ENCODE results near the gene UMAD1. TPM values are rescaled to one million over a fixed set of nuclear protein-coding genes. Genes with fewer than 3 reads are reported as not detected.

Gene UMAD1
- total and polyA plus RNA-seq, 2 donors (not counting 3 experiments of a cell fraction or from before 2014, with no cell fraction given), result 5.6 to 6.6 TPM

GRCh38 chr7:7832518-7832917, 192.0 kb downstream of the UMAD1 start:
- Histone ChIP-seq H3K79me2 (ENCODE audit: control insufficient read depth, insufficient read depth, low read length) (no peaks in the 10 kb centered on the region), H3K9me1 (replicated peaks; ENCODE audit: control insufficient read depth, extremely low read depth, insufficient read depth, low read length) (no peaks in the 10 kb centered on the region), H3K36me3 (ENCODE audit: control insufficient read depth in 2 of 2, extremely low read depth in 1 of 2, insufficient read depth in 2 of 2, low read length in 2 of 2) (no peaks in the 10 kb centered on the region), H3K27me3 (ENCODE audit: control insufficient read depth in 2 of 2, insufficient read depth in 2 of 2, low read length in 2 of 2) (no peaks in the 10 kb centered on the region), H4K20me1 (replicated peaks; ENCODE audit: control insufficient read depth, extremely low read depth, insufficient read depth, low read length) (no peaks in the 10 kb centered on the region), H2AFZ (ENCODE audit: low read depth, low read length) (no peak overlapping the region), H3K4me1 (ENCODE audit: control insufficient read depth, extremely low read depth, insufficient read depth, low read length) (no peaks in the 10 kb centered on the region), H3K9me3 (replicated peaks; ENCODE audit: control insufficient read depth, insufficient read depth, low read length) (no peaks in the 10 kb centered on the region), H3K27ac (ENCODE audit: insufficient read depth, low read depth, low read length) (no peak overlapping the region), H3K4me3 (replicated peaks in 1 of 3; ENCODE audit: insufficient read depth in 1 of 3, low read depth in 1 of 3, low read length in 3 of 3) (no peak overlapping the region), H3K9ac (replicated peaks; ENCODE audit: extremely low read depth, insufficient read depth, low read length) (no peak overlapping the region), H3K4me2 (ENCODE audit: insufficient read depth, low read length) (no peak overlapping the region)
- FAIRE-seq, result no peak
- CTCF ChIA-PET, result no interaction called here
- dilution Hi-C loops (cut with MboI; ENCODE audit: extremely low pct_ligation_motif_present, low sequenced_read_pairs), result no loop called here
- TF ChIP-seq POLR2AphosphoS5 (IDR thresholded peaks at IDR 0.05; ENCODE audit: insufficient read depth, low read depth, low read length) (no peak), EZH2 (IDR thresholded peaks at IDR 0.05; ENCODE audit: borderline replicate concordance, low read depth, low read length, severe bottlenecking) (no peak), MYC (IDR thresholded peaks at IDR 0.05; ENCODE audit: low read depth, low read length) (no peak), FOS (IDR thresholded peaks at IDR 0.05; ENCODE audit: borderline replicate concordance, insufficient read depth, low read length) (no peak), GATA2 (IDR thresholded peaks at IDR 0.05; ENCODE audit: insufficient read depth, insufficient read length, low read depth, low read length) (no peak), POLR2A (IDR thresholded peaks at IDR 0.05; ENCODE audit: low read depth, low read length) (no peak), JUN (IDR thresholded peaks at IDR 0.05; ENCODE audit: borderline replicate concordance, insufficient read depth, insufficient read length, low read depth) (no peak)
- TF ChIP-seq, protein P1, sequence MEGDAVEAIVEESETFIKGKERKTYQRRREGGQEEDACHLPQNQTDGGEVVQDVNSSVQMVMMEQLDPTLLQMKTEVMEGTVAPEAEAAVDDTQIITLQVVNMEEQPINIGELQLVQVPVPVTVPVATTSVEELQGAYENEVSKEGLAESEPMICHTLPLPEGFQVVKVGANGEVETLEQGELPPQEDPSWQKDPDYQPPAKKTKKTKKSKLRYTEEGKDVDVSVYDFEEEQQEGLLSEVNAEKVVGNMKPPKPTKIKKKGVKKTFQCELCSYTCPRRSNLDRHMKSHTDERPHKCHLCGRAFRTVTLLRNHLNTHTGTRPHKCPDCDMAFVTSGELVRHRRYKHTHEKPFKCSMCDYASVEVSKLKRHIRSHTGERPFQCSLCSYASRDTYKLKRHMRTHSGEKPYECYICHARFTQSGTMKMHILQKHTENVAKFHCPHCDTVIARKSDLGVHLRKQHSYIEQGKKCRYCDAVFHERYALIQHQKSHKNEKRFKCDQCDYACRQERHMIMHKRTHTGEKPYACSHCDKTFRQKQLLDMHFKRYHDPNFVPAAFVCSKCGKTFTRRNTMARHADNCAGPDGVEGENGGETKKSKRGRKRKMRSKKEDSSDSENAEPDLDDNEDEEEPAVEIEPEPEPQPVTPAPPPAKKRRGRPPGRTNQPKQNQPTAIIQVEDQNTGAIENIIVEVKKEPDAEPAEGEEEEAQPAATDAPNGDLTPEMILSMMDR (IDR thresholded peaks at IDR 0.05; ENCODE audit: extremely low read depth in 1 of 2, insufficient read depth in 1 of 2, low read depth in 1 of 2, low read length in 2 of 2), result no peak
- TF ChIP-seq, protein P2, sequence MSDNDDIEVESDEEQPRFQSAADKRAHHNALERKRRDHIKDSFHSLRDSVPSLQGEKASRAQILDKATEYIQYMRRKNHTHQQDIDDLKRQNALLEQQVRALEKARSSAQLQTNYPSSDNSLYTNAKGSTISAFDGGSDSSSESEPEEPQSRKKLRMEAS (IDR thresholded peaks at IDR 0.05; ENCODE audit: insufficient read depth, insufficient read length), result no peak
- no TSS peak for BruUV-seq (replicated peaks)
- DNase-seq (ENCODE audit: low read depth, low spot score), result no peak
- POLR2A ChIA-PET, result no interaction called here
- intact Hi-C loops (cut with micrococcal nuclease), result no loop called here
